ENCODE results near the gene MCF2L. TPM values are rescaled to one million over a fixed set of nuclear protein-coding genes. Genes with fewer than 3 reads are reported as not detected.

MCF2L gene
- total RNA-seq, 4 donors from 2014 or later, result 46.5 to 89.7 (median 55.0) TPM

GRCh38 chr13:112942689-112943308 lies 26.2 kb upstream of the MCF2L start:
- 2 to 5% methylated on average over 9 to 10 of the region's 18 CpGs for WGBS, 2 donors
- DNase-seq (ENCODE audit: low spot score in 2 of 2), result peak; percentile 96 to 99
- peak overlapping the region; percentile 18 for H3K4me3 ChIP-seq (ENCODE audit: low read depth, poor library complexity, severe bottlenecking)
- intact Hi-C loops (cut with DNase I; ENCODE audit: low total_unique reads), result loop anchor here (10.0 kb wide), 1 partner anchor 452 kb away; no protein-coding TSS in a partner anchor
- TF ChIP-seq POLR2A (IDR thresholded peaks at IDR 0.05) (no peak), CTCF (IDR thresholded peaks at IDR 0.05) (peak in 1 of 3 donors; percentile 65)

- 1 to 2% methylated on average over 23 to 47 of the region's 81 CpGs for WGBS, 2 donors
- TF ChIP-seq CTCF (IDR thresholded peaks at IDR 0.05) (no peak), POLR2A (IDR thresholded peaks at IDR 0.05) (no peak)
- intact Hi-C loops (cut with DNase I; ENCODE audit: low total_unique reads), result loop anchor here (10.0 kb wide), 1 partner anchor 451 kb away; no protein-coding TSS in a partner anchor
- peak overlapping the region; percentile 18 for H3K4me3 ChIP-seq (ENCODE audit: low read depth, poor library complexity, severe bottlenecking)
- DNase-seq (ENCODE audit: low spot score in 2 of 2), result peak in 1 of 2 donors; percentile 89
Observed at GRCh38 chr13:112943309-112944125, 25.5 kb upstream of the MCF2L start.

GRCh38 chr13:112947796-112948195 lies 21.2 kb upstream of the MCF2L start:
- no peak overlapping the region for H3K4me3 ChIP-seq (ENCODE audit: low read depth, poor library complexity, severe bottlenecking)
- intact Hi-C loops (cut with DNase I; ENCODE audit: low total_unique reads), result loop anchor here (5.0 to 10.0 kb wide), 2 partner anchors 80 to 447 kb away; no protein-coding TSS in a partner anchor
- TF ChIP-seq POLR2A (IDR thresholded peaks at IDR 0.05), result no peak
- TF ChIP-seq CTCF (IDR thresholded peaks at IDR 0.05), result no peak
- 88 to 93% methylated on average over 3 to 4 of the region's 4 CpGs for WGBS, 2 donors
- DNase-seq (ENCODE audit: low spot score in 2 of 2), result no peak

GRCh38 chr13:112951674-112952371 lies 17.2 kb upstream of the MCF2L start:
- WGBS, 2 donors, result 60 to 61% methylated on average over 9 of the region's 9 CpGs
- no peak for DNase-seq (ENCODE audit: low spot score in 2 of 2)
- no peak for TF ChIP-seq CTCF (IDR thresholded peaks at IDR 0.05)
- no peak for TF ChIP-seq POLR2A (IDR thresholded peaks at IDR 0.05)
- no peak overlapping the region for H3K4me3 ChIP-seq (ENCODE audit: low read depth, poor library complexity, severe bottlenecking)
- intact Hi-C loops (cut with DNase I; ENCODE audit: low total_unique reads), result no loop called here

- H3K4me3 ChIP-seq (ENCODE audit: low read depth, poor library complexity, severe bottlenecking), result no peak overlapping the region
- WGBS, 2 donors, result 74 to 79% methylated on average over 16 to 17 of the region's 17 CpGs
- DNase-seq (ENCODE audit: low spot score in 2 of 2), result peak in 1 of 2 donors; percentile 59
- TF ChIP-seq POLR2A (IDR thresholded peaks at IDR 0.05) (no peak), CTCF (IDR thresholded peaks at IDR 0.05) (no peak)
- intact Hi-C loops (cut with DNase I; ENCODE audit: low total_unique reads), result no loop called here
Observed at GRCh38 chr13:112952759-112953551, 16.1 kb upstream of the MCF2L start.
